Measurements from ENCODE around the gene IRF1.

Gene IRF1

GRCh38 chr5:132500931-132501628 is 10.5 kb upstream of the IRF1 start:
- peak in 1 of 2 donors; percentile 54 for DNase-seq (ENCODE audit: low read depth in 1 of 2, low spot score in 1 of 2)

DNA sequence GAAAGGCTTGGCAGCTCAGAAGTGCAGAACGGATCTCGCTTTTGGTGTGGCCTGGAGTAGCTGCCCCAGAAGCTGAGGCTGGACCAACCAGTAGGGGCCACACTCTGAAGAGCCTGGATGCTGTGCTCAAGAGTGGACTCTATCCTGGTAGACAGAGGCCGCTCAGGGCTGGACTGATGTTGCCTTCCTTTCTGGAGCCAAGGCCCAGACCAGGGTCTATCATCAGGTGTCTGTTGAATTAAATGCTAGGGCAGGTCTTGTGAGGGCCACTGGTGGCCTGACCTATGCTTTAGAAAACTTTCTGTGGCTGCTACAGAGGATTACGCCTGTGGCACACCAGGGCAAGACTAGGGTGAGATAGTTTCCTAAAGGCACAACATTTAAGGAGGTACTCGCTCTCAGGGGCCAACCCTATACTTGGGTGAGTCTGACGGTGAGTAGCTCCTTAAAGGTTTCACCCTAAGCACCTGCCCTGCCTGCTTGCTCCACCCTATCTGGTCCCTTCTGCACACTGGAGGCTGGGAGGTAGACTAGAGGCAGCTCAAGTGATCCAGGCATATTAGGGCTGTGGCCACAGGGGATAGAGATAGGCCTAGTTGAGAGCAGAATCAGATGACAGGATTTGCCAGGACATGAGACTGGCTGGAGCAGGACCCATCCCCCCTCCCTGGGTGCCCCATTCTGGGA is 9.8 kb upstream of the IRF1 start:
- no peak for DNase-seq (ENCODE audit: low read depth in 1 of 2, low spot score in 1 of 2)

- DNase-seq (ENCODE audit: low read depth in 1 of 2, low spot score in 1 of 2) = no peak
Measured at GRCh38 chr5:132499440-132500243, 9.1 kb upstream of the IRF1 start.

DNA sequence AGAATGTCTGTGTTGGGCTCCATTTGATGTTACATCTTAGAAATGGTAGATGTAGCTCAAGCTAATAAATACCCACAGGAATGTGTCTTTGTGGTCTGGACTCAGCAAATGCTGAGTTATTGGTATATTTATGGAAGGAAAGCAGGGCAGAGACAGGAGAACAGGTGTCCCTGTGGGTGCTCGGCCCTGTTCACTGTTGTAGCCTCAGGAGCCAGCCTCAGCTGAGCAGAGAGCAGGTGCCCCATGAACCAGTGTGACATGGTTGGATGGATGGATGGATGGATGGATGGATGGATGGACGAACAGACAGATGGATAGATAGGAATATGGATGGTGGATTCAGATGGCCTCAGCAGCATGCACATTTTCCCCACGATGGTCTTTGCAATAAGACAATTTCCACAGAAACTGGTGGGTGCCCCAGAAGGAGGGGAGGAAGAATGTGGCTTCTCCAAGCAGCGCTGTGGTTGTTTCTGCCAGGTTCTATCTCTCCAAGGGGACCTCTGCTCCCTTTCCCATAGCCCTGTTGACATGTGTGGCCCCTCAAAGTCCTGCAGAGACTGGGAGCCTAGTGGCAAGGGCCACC is 8.2 kb upstream of the IRF1 start:
- no peak for DNase-seq (ENCODE audit: low read depth in 1 of 2, low spot score in 1 of 2)

DNA sequence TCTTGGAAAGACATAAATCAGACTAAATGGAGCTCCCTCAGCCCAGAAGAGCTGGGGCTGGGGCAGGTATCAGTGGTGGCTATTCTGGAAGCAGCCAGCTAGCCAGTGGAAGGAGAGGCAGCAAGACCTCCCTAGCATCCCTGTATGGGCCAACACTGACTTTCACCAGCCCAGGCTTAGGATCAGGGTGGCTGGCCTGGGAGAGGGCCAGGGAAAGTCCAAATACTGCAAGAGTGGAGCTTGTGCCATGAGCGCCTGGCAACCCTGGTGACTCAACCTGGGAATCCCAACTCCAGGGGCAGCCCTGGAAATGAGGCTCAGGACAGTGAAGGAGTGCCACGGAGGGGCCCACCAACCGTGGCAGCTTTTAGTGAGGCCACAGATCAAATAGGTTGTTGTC is 7.6 kb upstream of the IRF1 start:
- DNase-seq (ENCODE audit: low read depth in 1 of 2, low spot score in 1 of 2) = no peak

GRCh38 chr5:132497488-132497997 is 7.0 kb upstream of the IRF1 start:
- no peak for DNase-seq (ENCODE audit: low read depth in 1 of 2, low spot score in 1 of 2)

GRCh38 chr5:132496631-132497487 is 6.3 kb upstream of the IRF1 start:
- DNase-seq (ENCODE audit: low read depth in 1 of 2, low spot score in 1 of 2) = peak in 1 of 2 donors; percentile 62

DNA sequence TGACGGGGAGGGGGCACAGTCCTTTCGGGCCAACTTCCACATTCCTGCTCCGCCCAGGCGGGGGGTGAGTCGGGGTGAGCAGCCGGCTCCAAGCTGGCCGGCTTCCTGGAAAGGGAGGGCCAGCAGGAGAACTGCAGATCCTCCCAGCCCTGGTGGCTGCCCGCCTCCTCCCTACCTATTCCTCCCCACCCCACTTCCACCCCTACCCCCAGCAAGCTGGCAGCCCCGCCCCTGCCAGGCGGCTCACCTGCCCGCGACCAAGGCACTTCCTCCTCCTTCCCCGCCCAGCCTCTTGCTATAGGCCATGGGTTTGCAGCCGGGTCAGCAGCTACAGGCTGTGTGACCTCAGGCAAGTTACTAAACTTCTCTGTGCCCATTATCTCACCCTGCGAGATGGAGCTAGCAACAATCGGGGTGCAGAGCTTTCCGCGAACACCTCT is 5.6 kb upstream of the IRF1 start:
- DNase-seq (ENCODE audit: low read depth in 1 of 2, low spot score in 1 of 2) = peak; percentile 66 to 80

GRCh38 chr5:132495667-132496190 is 5.2 kb upstream of the IRF1 start:
- DNase-seq (ENCODE audit: low read depth in 1 of 2, low spot score in 1 of 2) = peak in 1 of 2 donors; percentile 76

GRCh38 chr5:132493821-132494220 is 3.2 kb upstream of the IRF1 start:
- no peak for DNase-seq (ENCODE audit: low read depth in 1 of 2, low spot score in 1 of 2)

DNA sequence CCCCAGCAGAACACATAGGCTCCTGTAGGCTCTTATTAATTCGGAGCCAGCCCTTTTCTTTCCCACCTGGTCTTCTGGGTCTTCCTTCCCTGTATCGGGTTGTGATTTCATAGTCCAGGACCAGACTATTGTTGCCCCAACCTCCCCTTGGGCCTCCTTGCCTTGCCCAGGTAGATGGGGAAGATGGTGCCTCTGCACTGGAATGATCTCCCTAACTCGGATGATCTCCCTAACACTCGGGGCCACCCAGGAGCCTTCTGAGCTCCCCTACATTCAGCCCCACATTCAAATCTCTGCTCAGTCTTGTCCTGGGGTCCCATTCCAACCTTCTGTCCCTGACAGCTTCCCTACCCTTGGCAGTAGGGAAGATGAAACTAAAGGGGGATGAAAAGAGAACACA is 2.7 kb upstream of the IRF1 start:
- no peak for DNase-seq (ENCODE audit: low read depth in 1 of 2, low spot score in 1 of 2)

GRCh38 chr5:132492386-132493125 is 2.0 kb upstream of the IRF1 start:
- no peak for DNase-seq (ENCODE audit: low read depth in 1 of 2, low spot score in 1 of 2)

DNA sequence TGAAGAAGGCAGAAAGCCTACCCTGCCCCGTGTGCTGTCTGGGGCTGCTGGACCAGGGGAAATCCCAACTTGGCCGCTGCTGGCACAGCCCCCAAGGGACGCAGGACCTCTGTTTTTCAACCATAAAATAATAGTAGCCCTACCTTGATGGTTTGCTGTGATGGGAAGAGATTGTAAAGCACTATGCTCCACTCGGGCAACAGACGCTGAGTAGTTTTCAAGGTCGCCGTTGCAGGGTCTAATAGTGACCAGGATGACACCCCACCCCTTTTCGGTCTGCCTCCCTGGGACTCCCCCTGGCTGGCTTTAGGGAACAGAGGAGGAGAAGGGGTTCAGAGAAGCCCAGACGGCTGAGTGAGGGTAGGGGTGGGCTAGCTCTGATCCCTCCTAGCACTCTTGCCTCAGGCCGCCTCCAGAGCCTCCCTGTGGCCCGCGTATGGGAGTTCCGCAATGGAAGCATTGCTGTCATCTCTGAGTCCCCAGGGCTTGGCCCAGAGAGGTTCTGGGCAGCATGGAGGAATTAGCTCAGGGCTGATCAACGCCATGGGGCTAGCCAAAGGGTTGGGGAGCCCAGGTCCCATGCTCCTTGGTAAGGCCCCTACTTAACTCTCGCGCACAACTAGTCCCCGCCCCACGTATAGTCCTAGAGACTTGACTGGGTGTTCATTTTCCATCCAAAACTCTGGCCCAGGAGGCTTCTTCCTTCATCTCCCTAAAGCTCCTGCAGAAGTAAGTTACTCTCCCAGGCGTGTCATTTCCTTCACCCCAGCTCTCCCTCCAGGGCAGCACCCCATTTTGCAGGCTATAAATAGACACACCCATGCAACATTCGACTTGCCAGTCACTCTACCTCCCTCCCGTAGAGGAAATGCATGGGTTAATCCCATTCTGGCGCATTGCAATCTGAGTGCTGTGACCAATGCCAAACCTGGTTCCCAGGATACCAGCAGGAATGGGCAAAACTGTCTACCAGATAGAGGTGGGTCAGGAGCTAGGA is 1.1 kb upstream of the IRF1 start:
- no peak for DNase-seq (ENCODE audit: low read depth in 1 of 2, low spot score in 1 of 2)

GRCh38 chr5:132489871-132490483 is 596 bp downstream of the IRF1 start:
- DNase-seq (ENCODE audit: low read depth in 1 of 2, low spot score in 1 of 2) = peak in 1 of 2 donors; percentile 44

- no peak for DNase-seq (ENCODE audit: low read depth in 1 of 2, low spot score in 1 of 2)
Measured at GRCh38 chr5:132489051-132489770, 1.4 kb downstream of the IRF1 start.

DNA sequence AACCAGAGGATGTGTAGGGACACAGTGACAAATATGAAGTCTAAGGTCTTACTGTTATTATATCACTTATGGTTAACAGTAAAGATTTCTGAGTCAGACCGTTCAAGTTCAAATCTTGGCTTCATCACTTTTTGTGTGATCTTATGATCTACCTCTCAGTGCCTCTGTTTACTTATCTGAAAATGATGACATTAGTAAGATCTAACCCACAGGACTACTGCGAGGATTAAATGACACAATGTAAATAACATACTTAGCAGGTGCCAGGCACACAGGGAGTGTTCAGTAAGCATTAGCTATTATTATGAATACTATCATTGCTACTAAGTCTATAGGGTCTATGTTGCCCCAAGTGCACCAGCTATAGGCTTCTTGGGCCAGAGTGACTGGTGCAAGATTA is 2.0 kb downstream of the IRF1 start:
- no peak for DNase-seq (ENCODE audit: low read depth in 1 of 2, low spot score in 1 of 2)
